Epithelial cell of esophagus (primary cell): ENCODE data around the gene G6PD.

Experiments used
- DNase-seq: peaks from one replicate; pipeline ENCODE4 v3.0.0; 2010; ENCODE audit warnings: low read depth
- H3K4me3 ChIP-seq: 2 replicates; pipeline ENCODE4 v1.5.1; 2011; ENCODE audit warnings: mild to moderate bottlenecking, low read length, control low read depth
- CTCF ChIP-seq: IDR thresholded peaks from 2 replicates; pipeline ENCODE4 v1.5.1; 2011; ENCODE audit warnings: low read depth, mild to moderate bottlenecking, low read length, control low read depth, inconsistent platforms; ENCODE audit not compliant: insufficient read depth; ENCODE audit errors: missing control alignments

The G6PD gene

GRCh38 chrX:154534526-154535322, 11.9 kb downstream of the G6PD start:
- peak; percentile 73 for DNase-seq
- H3K4me3 ChIP-seq: no peak overlapping the region
- peak; percentile 83 for TF ChIP-seq CTCF

DNA sequence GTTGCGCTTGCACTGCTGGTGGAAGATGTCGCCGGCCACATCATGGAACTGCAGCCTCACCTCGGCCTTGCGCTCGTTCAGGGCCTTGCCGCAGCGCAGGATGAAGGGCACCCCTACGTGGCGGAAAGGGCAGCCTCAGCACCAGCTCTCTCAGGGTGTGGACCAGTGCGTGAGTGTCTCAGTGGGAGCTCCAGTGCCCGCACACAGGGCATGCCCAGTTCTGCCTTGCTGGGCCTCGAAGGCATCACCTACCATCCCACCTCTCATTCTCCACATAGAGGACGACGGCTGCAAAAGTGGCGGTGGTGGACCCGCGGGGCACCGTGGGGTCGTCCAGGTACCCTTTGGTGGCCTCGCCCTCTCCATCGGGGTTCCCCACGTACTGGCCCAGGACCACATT, 14.0 kb downstream of the G6PD start:
- no peak for DNase-seq
- no peak for TF ChIP-seq CTCF
- no peak overlapping the region for H3K4me3 ChIP-seq

GRCh38 chrX:154531626-154532025, 15.0 kb downstream of the G6PD start:
- no peak for DNase-seq
- TF ChIP-seq CTCF: no peak
- H3K4me3 ChIP-seq: no peak overlapping the region

- no peak for DNase-seq
- H3K4me3 ChIP-seq: no peak overlapping the region
- no peak for TF ChIP-seq CTCF
Measured at GRCh38 chrX:154530286-154530685, 16.4 kb downstream of the G6PD start.

- DNase-seq: no peak
- TF ChIP-seq CTCF: no peak
- H3K4me3 ChIP-seq: no peak overlapping the region
Measured at GRCh38 chrX:154529206-154529612, 17.4 kb downstream of the G6PD start.

GRCh38 chrX:154526901-154527675, 19.6 kb downstream of the G6PD start:
- peak overlapping the region; percentile 23 for H3K4me3 ChIP-seq
- peak; percentile 77 for DNase-seq
- TF ChIP-seq CTCF: peak; percentile 56
